ENCODE measurements around the gene CUX1.

GRCh38 chr7:102111061-102112041, 293.9 kb downstream of the CUX1 start:
- no peak for TF ChIP-seq EP300 (IDR thresholded peaks at IDR 0.05)
- TF ChIP-seq CTCF (IDR thresholded peaks at IDR 0.05), result no peak

All from ovary (tissue), 3 donors.